H1 (cell line): ENCODE results near the gene TOM1L2. TPM values are rescaled to one million over a fixed set of nuclear protein-coding genes. Genes with fewer than 3 reads are reported as not detected.

ENCODE experiments used
- ASH2L ChIP-seq: fragments of 200-600, 300-600 bp; sonication (generic); IDR thresholded peaks from one replicate; pipeline ENCODE4 v1.7.1; 2017; ENCODE audit warnings: low read length
- BCL11A ChIP-seq, 2 experiments: IDR thresholded peaks; one replicate each; pipeline ENCODE4 v1.6.1; 2011; ENCODE audit warnings: low read depth in 2 of 2, low read length in 2 of 2, mild to moderate bottlenecking in 2 of 2
- BRCA1 ChIP-seq: IDR thresholded peaks from 2 replicates; pipeline ENCODE4 v1.6.1; 2012; ENCODE audit warnings: low read depth, low read length, improper control_type of control experiment
- CBX8 ChIP-seq: fragments of 300-800, 300-1000 bp; sonication (generic); IDR thresholded peaks from 2 replicates; pipeline ENCODE4 v1.7.1; 2016; ENCODE audit warnings: low read depth, low read length, borderline replicate concordance
- CHD2 ChIP-seq: IDR thresholded peaks from 2 replicates; pipeline ENCODE4 v1.6.1; 2012; ENCODE audit warnings: low read length, improper control_type of control experiment
- EZH2 ChIP-seq: fragments of 200-600 bp; sonication (generic); IDR thresholded peaks from 2 replicates; pipeline ENCODE4 v1.7.1; 2012; ENCODE audit warnings: low read depth, mild to moderate bottlenecking, moderate library complexity, low read length, inconsistent platforms; ENCODE audit not compliant: severe bottlenecking
- SAP30 ChIP-seq: fragments of 300-600 bp; sonication (generic); IDR thresholded peaks from 2 replicates; pipeline ENCODE4 v1.7.1; 2012; ENCODE audit warnings: low read length, moderate library complexity, mild to moderate bottlenecking, inconsistent platforms; ENCODE audit not compliant: insufficient read depth, insufficient replicate concordance
- SIN3A ChIP-seq, 2 experiments: IDR thresholded peaks in 1 of 2; conservative IDR thresholded peaks in 1 of 2; 2 replicates each; pipeline ENCODE4 v1.6.1; 2011 to 2012; ENCODE audit warnings: low read length in 2 of 2, improper control_type of control experiment in 1 of 2, low read depth in 1 of 2, mild to moderate bottlenecking in 1 of 2
- SP2 ChIP-seq: IDR thresholded peaks from 2 replicates; pipeline ENCODE4 v1.6.1; 2012; ENCODE audit warnings: mild to moderate bottlenecking, low read length, inconsistent platforms
- polyA plus RNA-seq, 7 experiments: library from polyadenylated mRNA; depleted of rRNA in 3 of 7; stranded (reverse) in 5 of 7; unstranded in 2 of 7; fragments of >200 nt in 5 of 7; fragments of 200-250 nt in 2 of 7; gene quantifications; 1 replicate in 5 of 7; 2 replicates in 1 of 7; 4 replicates in 1 of 7; pipeline versions ENCODE4 v1.2.1 to v1.2.3, GENCODE V29; 2011 to 2013; ENCODE audit warnings: missing spikeins in 2 of 7, mixed read lengths in 2 of 7
- total RNA-seq: library from RNA; stranded (reverse); fragmentation: NEBNext Ultra II Directional; extraction: Animal tissue kit (Norgen Biotek cat#: 25700); gene quantifications from 2 replicates; pipeline ENCODE4 v1.2.1, GENCODE V29; 2021

Gene TOM1L2
- total and polyA plus RNA-seq, 2 of the 8 experiments (the other 6 are each of a cell fraction or from before 2014, with no cell fraction given) = 2.0 to 3.4 TPM

DNA sequence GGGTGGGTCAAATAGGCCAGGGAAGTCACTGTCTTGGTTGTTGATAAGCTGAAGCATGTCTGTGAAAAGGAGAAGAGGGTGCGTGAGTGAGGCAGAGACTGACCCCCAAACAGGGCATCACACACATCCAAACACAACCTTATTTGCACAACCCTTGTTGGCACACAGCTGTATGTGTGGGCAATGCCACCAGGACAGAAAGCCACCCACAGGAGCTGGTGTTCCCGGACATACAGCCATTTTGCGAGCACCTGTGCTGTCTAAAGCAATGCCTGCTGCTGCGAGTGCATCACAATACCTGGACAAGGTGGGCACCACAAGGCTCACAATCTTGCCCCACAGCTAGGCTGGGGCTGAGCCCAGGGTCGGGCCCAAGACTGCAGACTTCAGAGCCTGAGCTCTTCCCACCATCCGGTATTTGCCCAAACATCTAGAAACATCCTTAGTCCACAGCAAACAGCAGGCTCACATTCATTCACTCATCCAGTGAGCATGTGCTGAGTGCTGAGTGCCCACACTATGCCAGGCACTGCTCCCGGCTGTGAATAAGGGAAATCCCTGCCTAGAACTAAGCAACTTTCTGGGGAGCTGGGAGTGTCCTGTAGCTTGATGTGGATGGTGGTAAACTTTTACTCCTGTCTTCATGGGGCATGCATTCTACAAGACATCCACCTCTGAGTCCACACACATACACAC, 151.6 kb downstream of the TOM1L2 start (continued):
- TF ChIP-seq SAP30 = no peak
- no peak for TF ChIP-seq CHD2
- TF ChIP-seq ASH2L = no peak
- no peak for TF ChIP-seq SIN3A (conservative IDR thresholded peaks at IDR 0.05 in 1 of 2, IDR thresholded peaks at IDR 0.05 in 1 of 2; ENCODE audit: low read depth in 1 of 2, low read length in 2 of 2)
- no peak for TF ChIP-seq EZH2
- no peak for TF ChIP-seq BRCA1
- TF ChIP-seq CBX8 = no peak
- TF ChIP-seq SP2 = no peak
- TF ChIP-seq BCL11A (IDR thresholded peaks at IDR 0.05; ENCODE audit: low read depth in 2 of 2, low read length in 2 of 2) = no peak
